CD1c-positive myeloid dendritic cell (primary cell): ENCODE measurements around the gene MBL2.

ENCODE experiments used
- DNase-seq: peaks from one replicate; pipeline ENCODE4 v3.0.0-alpha.2; 2016; ENCODE audit errors: extremely low spot score

The MBL2 gene

GRCh38 chr10:52774182-52774581 lies 1.6 kb upstream of the MBL2 start:
- DNase-seq, result no peak

GRCh38 chr10:52771534-52772445 lies 794 bp downstream of the MBL2 start:
- DNase-seq, result peak; percentile 17

- no peak for DNase-seq
Observed at GRCh38 chr10:52770904-52771303, 1.7 kb downstream of the MBL2 start.

- no peak for DNase-seq
Observed at GRCh38 chr10:52769966-52770365, 2.6 kb downstream of the MBL2 start.

GRCh38 chr10:52768001-52768532 lies 4.5 kb downstream of the MBL2 start:
- DNase-seq, result no peak

GRCh38 chr10:52762088-52762487 lies 10.5 kb downstream of the MBL2 start:
- no peak for DNase-seq

- no peak for DNase-seq
Observed at GRCh38 chr10:52759154-52759553, 13.4 kb downstream of the MBL2 start.

GRCh38 chr10:52758406-52758805 lies 14.2 kb downstream of the MBL2 start:
- DNase-seq, result no peak

GRCh38 chr10:52757773-52758172 lies 14.8 kb downstream of the MBL2 start:
- DNase-seq, result no peak

GRCh38 chr10:52756966-52757365 lies 15.6 kb downstream of the MBL2 start:
- no peak for DNase-seq

GRCh38 chr10:52756295-52756694 lies 16.3 kb downstream of the MBL2 start:
- DNase-seq, result no peak

- DNase-seq, result peak; percentile 75
Observed at GRCh38 chr10:52755297-52756062, 17.1 kb downstream of the MBL2 start.

- no peak for DNase-seq
Observed at GRCh38 chr10:52752801-52753445, 19.7 kb downstream of the MBL2 start.

GRCh38 chr10:52752261-52752660 lies 20.3 kb downstream of the MBL2 start:
- no peak for DNase-seq

- DNase-seq, result no peak
Observed at GRCh38 chr10:52751337-52751736, 21.2 kb downstream of the MBL2 start.

- DNase-seq, result no peak
Observed at GRCh38 chr10:52750629-52751028, 22.0 kb downstream of the MBL2 start.

GRCh38 chr10:52747694-52748093 lies 24.9 kb downstream of the MBL2 start:
- DNase-seq, result no peak

GRCh38 chr10:52746169-52746568 lies 26.4 kb downstream of the MBL2 start:
- DNase-seq, result no peak

- DNase-seq, result no peak
Observed at GRCh38 chr10:52744057-52744805, 28.4 kb downstream of the MBL2 start.

GRCh38 chr10:52742731-52743130 lies 29.9 kb downstream of the MBL2 start:
- no peak for DNase-seq

- DNase-seq, result no peak
Observed at GRCh38 chr10:52741851-52742250, 30.7 kb downstream of the MBL2 start.
